Dermis microvascular lymphatic vessel endothelial cell (primary cell): Measurements from ENCODE around the gene EDAR. TPM values are rescaled to one million over a fixed set of nuclear protein-coding genes. Genes with fewer than 3 reads are reported as not detected.

Source experiments
- DNase-seq, 2 donors: peaks; one replicate each; pipeline versions ENCODE4 v3.0.0 to v3.0.0-alpha.2; 2010; ENCODE audit warnings: low read depth in 2 of 2
- total RNA-seq: library from RNA; depleted of rRNA; stranded (reverse); fragments of >200 nt; gene quantifications from 2 replicates; pipeline ENCODE4 v1.2.1, GENCODE V29; 2014

EDAR gene
- total RNA-seq, 1 donor from 2014 or later: under 0.01 TPM

DNA sequence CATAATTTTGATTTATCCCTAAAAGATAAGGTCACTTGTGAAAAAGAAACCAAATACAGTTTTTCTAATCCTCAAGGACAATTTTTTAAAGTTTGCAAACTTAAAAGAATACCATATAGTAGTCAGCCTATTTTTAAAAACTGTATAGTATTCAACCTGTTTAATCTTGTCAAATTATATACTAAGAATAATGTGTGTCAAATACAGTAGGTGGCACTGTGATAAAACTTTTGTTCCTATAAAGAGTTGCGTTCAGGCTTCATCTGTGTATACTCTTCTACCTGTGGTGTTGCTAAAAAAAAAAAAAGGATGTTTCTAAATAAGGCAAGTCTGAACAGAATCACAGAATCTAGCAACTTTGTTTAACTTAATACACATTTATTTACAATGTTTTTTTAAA, 133.8 kb downstream of the EDAR start:
- DNase-seq: peak; percentile 16 to 42

- DNase-seq: no peak
Measured at GRCh38 chr2:108854484-108854883, 134.5 kb downstream of the EDAR start.

DNA sequence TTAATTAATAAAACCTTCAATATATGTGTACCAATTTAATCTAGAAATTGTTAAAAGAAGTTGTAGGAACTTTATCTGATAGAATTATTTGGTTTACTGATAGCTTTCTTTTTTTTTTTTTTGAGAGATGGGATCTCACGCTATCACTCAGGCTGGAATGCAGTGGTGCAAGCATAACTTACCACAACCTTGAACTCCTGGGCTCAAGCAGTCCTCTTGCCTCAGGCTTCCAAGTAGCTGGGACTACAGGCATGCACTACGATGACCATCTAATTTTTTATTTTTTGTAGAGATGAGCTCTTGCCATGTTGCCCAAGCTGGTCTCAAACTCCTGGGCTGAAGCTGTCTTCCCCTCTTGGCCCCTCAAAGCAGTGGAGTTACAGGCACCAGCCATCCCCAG, 135.6 kb downstream of the EDAR start:
- DNase-seq: no peak

DNA sequence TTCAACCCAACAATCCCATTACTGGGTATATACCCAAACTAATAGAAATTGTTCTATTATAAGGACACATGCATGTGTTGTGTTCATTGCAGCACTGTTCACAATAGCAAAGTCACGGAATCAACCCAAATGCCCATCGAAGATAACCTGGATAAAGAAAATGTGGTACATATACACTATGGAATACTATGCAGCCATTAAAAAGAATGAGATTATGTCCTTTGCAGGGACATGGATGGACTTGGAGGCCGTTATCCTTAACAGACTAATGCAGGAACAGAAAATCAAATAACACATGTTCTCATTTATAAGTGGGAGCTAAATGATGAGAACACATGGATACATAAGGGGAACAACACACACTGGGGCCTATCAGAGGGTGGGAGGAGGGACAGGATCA, 136.6 kb downstream of the EDAR start:
- no peak for DNase-seq

- no peak for DNase-seq
Measured at GRCh38 chr2:108847000-108847399, 142.0 kb downstream of the EDAR start.

GRCh38 chr2:108845923-108846322, 143.1 kb downstream of the EDAR start:
- no peak for DNase-seq

Other genes starting within 250 kb of the EDAR start
- gene CCDC138, start 202.4 kb downstream of the EDAR start, total RNA-seq: 3.9 and 6.5 TPM in 2 replicates
- gene SH3RF3, start 140.0 kb upstream of the EDAR start, total RNA-seq: 4.5 and 8.9 TPM in 2 replicates